Measurements from ENCODE around the gene DHFR.

DNA sequence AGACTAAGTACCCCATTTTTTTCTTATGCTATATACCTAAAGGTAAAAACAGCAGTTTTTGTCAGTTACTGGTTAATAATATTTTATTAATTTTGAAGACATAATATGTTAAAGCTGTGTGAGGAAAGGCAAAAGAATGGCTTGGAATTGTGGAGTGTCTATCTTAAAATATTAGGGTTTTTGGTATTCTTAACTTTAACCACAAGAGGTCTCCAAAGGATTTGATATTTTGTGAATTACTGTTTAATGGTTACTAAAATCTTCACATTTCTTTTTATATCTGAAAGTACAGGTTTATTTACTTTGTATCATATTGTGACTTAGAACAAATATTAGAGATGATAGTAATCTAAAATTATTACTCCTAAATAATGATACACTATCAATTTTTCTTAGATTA, 32.0 kb upstream of the DHFR start:
- no peak for TF ChIP-seq ZNF8 (CRISPR knock-in tag; IDR thresholded peaks at IDR 0.05)
- TF ChIP-seq TSHZ2 (CRISPR knock-in tag; IDR thresholded peaks at IDR 0.05): no peak
- TF ChIP-seq ZFP3 (CRISPR knock-in tag; IDR thresholded peaks at IDR 0.05): no peak
- no peak for TF ChIP-seq ARNTL (CRISPR knock-in tag; IDR thresholded peaks at IDR 0.05; ENCODE audit: borderline replicate concordance, low read depth)
- no peak for TF ChIP-seq ZNF70 (CRISPR knock-in tag; IDR thresholded peaks at IDR 0.05)
- TF ChIP-seq, protein P1, sequence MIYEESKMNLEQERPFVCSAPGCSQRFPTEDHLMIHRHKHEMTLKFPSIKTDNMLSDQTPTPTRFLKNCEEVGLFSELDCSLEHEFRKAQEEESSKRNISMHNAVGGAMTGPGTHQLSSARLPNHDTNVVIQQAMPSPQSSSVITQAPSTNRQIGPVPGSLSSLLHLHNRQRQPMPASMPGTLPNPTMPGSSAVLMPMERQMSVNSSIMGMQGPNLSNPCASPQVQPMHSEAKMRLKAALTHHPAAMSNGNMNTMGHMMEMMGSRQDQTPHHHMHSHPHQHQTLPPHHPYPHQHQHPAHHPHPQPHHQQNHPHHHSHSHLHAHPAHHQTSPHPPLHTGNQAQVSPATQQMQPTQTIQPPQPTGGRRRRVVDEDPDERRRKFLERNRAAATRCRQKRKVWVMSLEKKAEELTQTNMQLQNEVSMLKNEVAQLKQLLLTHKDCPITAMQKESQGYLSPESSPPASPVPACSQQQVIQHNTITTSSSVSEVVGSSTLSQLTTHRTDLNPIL (CRISPR knock-in tag; IDR thresholded peaks at IDR 0.05; ENCODE audit: low read depth): no peak
- TF ChIP-seq ZNF565 (CRISPR knock-in tag; conservative IDR thresholded peaks at IDR 0.05; ENCODE audit: low read depth): no peak
- TF ChIP-seq, protein P2, sequence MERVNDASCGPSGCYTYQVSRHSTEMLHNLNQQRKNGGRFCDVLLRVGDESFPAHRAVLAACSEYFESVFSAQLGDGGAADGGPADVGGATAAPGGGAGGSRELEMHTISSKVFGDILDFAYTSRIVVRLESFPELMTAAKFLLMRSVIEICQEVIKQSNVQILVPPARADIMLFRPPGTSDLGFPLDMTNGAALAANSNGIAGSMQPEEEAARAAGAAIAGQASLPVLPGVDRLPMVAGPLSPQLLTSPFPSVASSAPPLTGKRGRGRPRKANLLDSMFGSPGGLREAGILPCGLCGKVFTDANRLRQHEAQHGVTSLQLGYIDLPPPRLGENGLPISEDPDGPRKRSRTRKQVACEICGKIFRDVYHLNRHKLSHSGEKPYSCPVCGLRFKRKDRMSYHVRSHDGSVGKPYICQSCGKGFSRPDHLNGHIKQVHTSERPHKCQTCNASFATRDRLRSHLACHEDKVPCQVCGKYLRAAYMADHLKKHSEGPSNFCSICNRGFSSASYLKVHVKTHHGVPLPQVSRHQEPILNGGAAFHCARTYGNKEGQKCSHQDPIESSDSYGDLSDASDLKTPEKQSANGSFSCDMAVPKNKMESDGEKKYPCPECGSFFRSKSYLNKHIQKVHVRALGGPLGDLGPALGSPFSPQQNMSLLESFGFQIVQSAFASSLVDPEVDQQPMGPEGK (CRISPR knock-in tag; IDR thresholded peaks at IDR 0.05; ENCODE audit: borderline replicate concordance): no peak
- no peak for TF ChIP-seq ZC3H10 (CRISPR knock-in tag; IDR thresholded peaks at IDR 0.05)
- TF ChIP-seq PPARA (CRISPR knock-in tag; IDR thresholded peaks at IDR 0.05; ENCODE audit: borderline replicate concordance): no peak
